ENCODE measurements around the gene CYB561D2. TPM values are rescaled to one million over a fixed set of nuclear protein-coding genes. Genes with fewer than 3 reads are reported as not detected.

CYB561D2 gene
- total RNA-seq, 4 donors from 2014 or later, result 3.6 to 23.8 (median 11.3) TPM

DNA sequence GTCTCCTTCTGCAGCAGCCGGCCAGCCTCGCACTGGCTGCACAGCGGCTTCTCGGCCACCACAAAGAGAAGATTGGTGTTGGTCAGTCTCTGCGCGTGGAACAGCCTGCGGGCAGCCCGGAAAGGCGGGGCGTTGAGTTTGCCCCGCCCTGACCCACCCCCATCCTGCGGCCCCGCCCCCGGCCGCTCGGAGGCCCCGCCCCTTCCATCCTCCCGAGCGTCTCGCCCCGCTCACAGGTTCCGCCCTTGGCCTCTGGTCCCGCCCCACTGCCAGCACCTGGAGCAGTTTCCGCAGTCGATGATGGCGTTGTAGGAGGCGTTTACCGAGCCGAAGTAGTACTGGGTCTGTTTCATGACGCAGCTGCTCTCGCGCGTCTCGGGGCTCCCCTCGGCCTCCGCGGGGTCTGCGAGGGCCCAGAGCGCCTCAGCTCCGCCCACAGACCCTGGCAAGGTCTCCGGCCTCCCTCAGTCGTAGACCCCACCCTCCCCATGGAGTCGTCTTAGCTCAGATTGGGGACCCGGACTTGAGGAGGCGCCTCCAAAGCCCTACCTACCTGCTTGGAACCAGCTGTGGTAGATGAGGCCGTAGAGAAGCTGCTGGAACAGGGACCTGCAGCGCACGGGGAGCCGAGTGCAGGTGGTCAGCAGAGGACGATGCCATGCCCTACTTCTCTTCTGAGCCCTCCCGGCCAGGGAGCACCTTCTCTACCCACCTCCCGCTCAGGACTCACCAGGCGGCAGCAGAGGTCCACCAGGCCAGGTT is 14.6 kb downstream of the CYB561D2 start:
- peaks cover 0 to 6% of the 10 kb centered on the region in 2 donors for H3K4me1 ChIP-seq
- intact Hi-C loops (cut with DNase I; ENCODE audit: low total_unique reads), result no loop called here
- H3K9me3 ChIP-seq, result no peaks in the 10 kb centered on the region
- no peaks in the 10 kb centered on the region for H3K36me3 ChIP-seq
- no peaks in the 10 kb centered on the region for H3K27me3 ChIP-seq
- peak; percentile 86 to 88 for DNase-seq
- peak in 1 of 2 donors; percentile 26 for TF ChIP-seq POLR2A (IDR thresholded peaks at IDR 0.05)
- TF ChIP-seq, protein P1, sequence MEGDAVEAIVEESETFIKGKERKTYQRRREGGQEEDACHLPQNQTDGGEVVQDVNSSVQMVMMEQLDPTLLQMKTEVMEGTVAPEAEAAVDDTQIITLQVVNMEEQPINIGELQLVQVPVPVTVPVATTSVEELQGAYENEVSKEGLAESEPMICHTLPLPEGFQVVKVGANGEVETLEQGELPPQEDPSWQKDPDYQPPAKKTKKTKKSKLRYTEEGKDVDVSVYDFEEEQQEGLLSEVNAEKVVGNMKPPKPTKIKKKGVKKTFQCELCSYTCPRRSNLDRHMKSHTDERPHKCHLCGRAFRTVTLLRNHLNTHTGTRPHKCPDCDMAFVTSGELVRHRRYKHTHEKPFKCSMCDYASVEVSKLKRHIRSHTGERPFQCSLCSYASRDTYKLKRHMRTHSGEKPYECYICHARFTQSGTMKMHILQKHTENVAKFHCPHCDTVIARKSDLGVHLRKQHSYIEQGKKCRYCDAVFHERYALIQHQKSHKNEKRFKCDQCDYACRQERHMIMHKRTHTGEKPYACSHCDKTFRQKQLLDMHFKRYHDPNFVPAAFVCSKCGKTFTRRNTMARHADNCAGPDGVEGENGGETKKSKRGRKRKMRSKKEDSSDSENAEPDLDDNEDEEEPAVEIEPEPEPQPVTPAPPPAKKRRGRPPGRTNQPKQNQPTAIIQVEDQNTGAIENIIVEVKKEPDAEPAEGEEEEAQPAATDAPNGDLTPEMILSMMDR (IDR thresholded peaks at IDR 0.05), result no peak
- H3K27ac ChIP-seq, result peak overlapping the region; percentile 30 to 75
- peak overlapping the region; percentile 41 to 64 for H3K4me3 ChIP-seq

DNA sequence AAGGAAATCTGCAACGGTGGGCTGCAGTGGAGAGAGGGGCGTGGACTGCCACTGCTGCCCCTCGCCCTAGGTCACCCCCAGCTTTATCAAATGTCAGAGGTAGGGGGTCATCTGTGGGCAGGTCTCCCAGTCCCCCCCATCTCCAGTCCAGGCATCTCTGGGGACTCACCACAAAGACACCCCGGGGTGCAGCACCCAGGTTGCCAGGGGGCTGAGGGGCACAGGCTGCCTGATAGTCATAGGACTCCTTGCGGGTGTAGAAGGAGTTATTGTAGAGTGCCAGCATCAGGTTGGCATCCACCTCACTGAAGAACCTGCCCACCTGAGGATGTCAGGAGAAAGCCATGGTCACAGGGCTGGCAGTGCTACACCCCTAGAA is 15.2 kb downstream of the CYB561D2 start:
- intact Hi-C loops (cut with DNase I; ENCODE audit: low total_unique reads), result no loop called here
- H3K27me3 ChIP-seq, result no peaks in the 10 kb centered on the region
- H3K4me3 ChIP-seq, result peak overlapping the region in 1 of 2 donors; percentile 64
- DNase-seq, result no peak
- H3K9me3 ChIP-seq, result no peaks in the 10 kb centered on the region
- H3K27ac ChIP-seq, result no peak overlapping the region
- TF ChIP-seq, protein P1 (IDR thresholded peaks at IDR 0.05), result no peak
- TF ChIP-seq POLR2A (IDR thresholded peaks at IDR 0.05), result no peak
- H3K4me1 ChIP-seq, result peaks cover 0 to 6% of the 10 kb centered on the region in 2 donors
- no peaks in the 10 kb centered on the region for H3K36me3 ChIP-seq

DNA sequence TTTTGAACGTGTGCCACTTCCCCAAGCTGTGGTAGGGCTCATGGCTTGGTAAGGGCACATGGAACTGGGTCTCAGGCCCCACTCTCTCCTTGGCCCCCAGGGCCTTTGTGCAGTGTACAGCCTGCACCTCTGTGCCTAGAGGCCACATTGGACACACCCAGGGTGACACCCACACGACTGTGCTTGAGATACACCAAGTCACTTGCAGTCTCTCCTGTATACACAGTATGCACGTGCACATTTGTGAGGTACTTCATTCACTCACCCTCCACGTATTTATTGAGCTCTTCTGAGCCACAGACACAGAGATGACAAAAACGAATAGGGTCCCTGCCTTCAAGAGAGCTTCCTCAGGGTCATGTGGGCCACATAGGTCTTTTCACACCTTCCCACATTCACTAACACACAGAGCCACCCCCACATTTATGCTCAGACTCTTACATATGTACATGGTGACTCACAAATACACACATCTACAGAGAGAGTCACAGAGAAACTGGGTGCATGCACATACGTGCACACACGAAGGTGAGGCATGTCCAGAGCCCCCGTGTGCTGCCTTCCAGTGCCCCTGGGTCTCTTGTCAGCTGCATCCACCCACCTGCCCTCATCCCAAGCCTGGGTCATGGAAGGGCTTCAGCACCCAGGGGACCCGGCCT is 18.5 kb downstream of the CYB561D2 start:
- no peaks in the 10 kb centered on the region for H3K9me3 ChIP-seq
- H3K4me1 ChIP-seq, result peaks cover 0 to 6% of the 10 kb centered on the region in 2 donors
- TF ChIP-seq, protein P1 (IDR thresholded peaks at IDR 0.05), result no peak
- TF ChIP-seq POLR2A (IDR thresholded peaks at IDR 0.05), result no peak
- no peaks in the 10 kb centered on the region for H3K36me3 ChIP-seq
- no peak for DNase-seq
- no peak overlapping the region for H3K27ac ChIP-seq
- intact Hi-C loops (cut with DNase I; ENCODE audit: low total_unique reads), result no loop called here
- H3K4me3 ChIP-seq, result no peak overlapping the region
- H3K27me3 ChIP-seq, result no peaks in the 10 kb centered on the region

DNA sequence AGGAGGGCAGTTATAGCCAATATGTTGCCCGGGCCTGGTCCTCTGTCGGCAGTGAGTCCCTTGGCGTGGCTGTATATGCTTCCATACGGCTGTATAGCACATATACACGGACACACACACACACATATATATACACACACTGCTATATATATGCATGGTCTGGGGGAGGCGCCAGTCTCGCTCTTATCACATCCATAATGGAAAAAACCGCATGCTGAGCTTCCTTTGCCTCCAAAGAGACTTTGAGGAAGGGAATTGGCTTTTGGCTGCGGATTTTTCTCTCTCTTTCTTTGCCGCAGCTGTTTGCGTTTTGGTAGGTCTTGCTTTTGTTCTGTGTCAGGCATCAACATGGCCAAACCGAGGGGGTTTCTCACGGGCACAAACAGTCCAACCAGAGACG is 19.9 kb downstream of the CYB561D2 start:
- no peak for TF ChIP-seq POLR2A (IDR thresholded peaks at IDR 0.05)
- TF ChIP-seq, protein P1 (IDR thresholded peaks at IDR 0.05), result no peak
- DNase-seq, result no peak
- H3K36me3 ChIP-seq, result no peaks in the 10 kb centered on the region
- no peaks in the 10 kb centered on the region for H3K27me3 ChIP-seq
- no peak overlapping the region for H3K4me3 ChIP-seq
- H3K4me1 ChIP-seq, result no peaks in the 10 kb centered on the region
- intact Hi-C loops (cut with DNase I; ENCODE audit: low total_unique reads), result loop anchor here (10.0 kb wide), 1 partner anchor 174 kb away; no protein-coding TSS in a partner anchor
- H3K27ac ChIP-seq, result no peak overlapping the region
- H3K9me3 ChIP-seq, result no peaks in the 10 kb centered on the region

DNA sequence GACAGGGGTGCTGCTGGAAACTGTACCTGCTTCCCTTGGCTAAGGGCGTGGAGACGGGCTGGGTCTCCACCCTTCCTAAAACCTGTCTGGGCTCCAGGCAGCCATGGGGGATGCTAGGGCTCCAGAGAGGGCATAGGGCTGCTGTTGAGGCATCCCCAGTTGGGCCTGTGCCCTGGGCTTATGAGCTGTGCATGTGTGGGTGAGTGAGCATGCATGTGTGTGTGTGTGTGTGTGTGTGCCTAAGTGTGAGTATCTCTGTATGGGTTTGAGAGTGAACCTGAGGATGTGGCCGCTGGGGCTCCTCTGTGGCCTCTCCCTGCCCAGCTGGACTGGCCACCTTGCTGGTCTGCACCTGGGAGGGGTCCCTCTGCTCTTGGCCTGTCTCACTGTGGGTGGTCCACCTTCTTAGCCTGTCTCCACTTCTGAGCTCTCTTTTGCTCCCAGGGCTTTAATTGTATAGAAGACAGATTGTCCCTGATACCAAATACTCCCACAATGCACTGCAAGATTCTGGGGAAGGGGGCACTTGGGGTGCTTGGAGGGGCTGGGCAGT is 20.5 kb downstream of the CYB561D2 start:
- Histone ChIP-seq H3K36me3 (no peaks in the 10 kb centered on the region), H3K27me3 (no peaks in the 10 kb centered on the region), H3K4me1 (no peaks in the 10 kb centered on the region), H3K9me3 (no peaks in the 10 kb centered on the region), H3K4me3 (no peak overlapping the region), H3K27ac (no peak overlapping the region)
- DNase-seq, result no peak
- intact Hi-C loops (cut with DNase I; ENCODE audit: low total_unique reads), result loop anchor here (10.0 kb wide), 1 partner anchor 174 kb away; no protein-coding TSS in a partner anchor
- TF ChIP-seq POLR2A (IDR thresholded peaks at IDR 0.05), result no peak
- TF ChIP-seq, protein P1 (IDR thresholded peaks at IDR 0.05), result no peak
